Neuronal stem cell (in vitro differentiated cells): ENCODE measurements around the gene SPRED3.

Experiments
- DNase-seq: peaks from one replicate; pipeline ENCODE4 v3.0.0-alpha.2; 2013; ENCODE audit warnings: low spot score
- H2AFZ ChIP-seq: one replicate; pipeline ENCODE4 v1.6.1; 2013; ENCODE audit warnings: mild to moderate bottlenecking, low read length, inconsistent platforms
- H2AK5ac ChIP-seq: 2 replicates; pipeline ENCODE4 v1.6.1; 2013; ENCODE audit warnings: low read depth, mild to moderate bottlenecking, inconsistent platforms, low read length, moderate library complexity, mixed read lengths
- H2BK120ac ChIP-seq: 2 replicates; pipeline ENCODE4 v1.6.1; 2013; ENCODE audit warnings: low read depth, mild to moderate bottlenecking, inconsistent platforms, low read length, moderate library complexity, mixed read lengths
- H2BK12ac ChIP-seq: one replicate; pipeline ENCODE4 v1.6.1; 2013; ENCODE audit warnings: low read length, inconsistent platforms
- H2BK15ac ChIP-seq: 2 replicates; pipeline ENCODE4 v1.6.1; 2013; ENCODE audit warnings: mild to moderate bottlenecking, low read length, inconsistent platforms, mixed read lengths
- H2BK5ac ChIP-seq: one replicate; pipeline ENCODE4 v1.6.1; 2013; ENCODE audit warnings: inconsistent platforms, mild to moderate bottlenecking, low read length, moderate library complexity
- H3K14ac ChIP-seq: one replicate; pipeline ENCODE4 v1.6.1; 2013; ENCODE audit warnings: low read length, inconsistent platforms
- H3K18ac ChIP-seq: 2 replicates; pipeline ENCODE4 v1.6.1; 2013; ENCODE audit warnings: low read length, inconsistent platforms
- H3K23ac ChIP-seq: 2 replicates; pipeline ENCODE4 v1.6.1; 2013; ENCODE audit warnings: low read depth, mild to moderate bottlenecking, mixed read lengths, low read length, inconsistent platforms; ENCODE audit not compliant: poor library complexity
- H3K27ac ChIP-seq: replicated peaks from 3 replicates; pipeline ENCODE4 v1.5.1; 2013; ENCODE audit warnings: low read length, inconsistent platforms
- H3K27me3 ChIP-seq, 3 experiments: 2 replicates each; pipeline ENCODE4 v1.6.1; 2013; ENCODE audit warnings: low read length in 3 of 3, mild to moderate bottlenecking in 2 of 3, inconsistent platforms in 1 of 3, low read depth in 1 of 3, mixed read lengths in 1 of 3, moderate library complexity in 1 of 3; ENCODE audit not compliant: control insufficient read depth in 3 of 3, insufficient read depth in 3 of 3
- H3K36me3 ChIP-seq, 2 donors: replicated peaks in 1 of 2; 2 replicates each; pipeline ENCODE4 v1.6.1; 2013; ENCODE audit warnings: low read length in 2 of 2; ENCODE audit not compliant: control insufficient read depth in 2 of 2, insufficient read depth in 2 of 2
- H3K4ac ChIP-seq: 2 replicates; pipeline ENCODE4 v1.6.1; 2013; ENCODE audit warnings: inconsistent platforms, mild to moderate bottlenecking, low read length, moderate library complexity
- H3K4me1 ChIP-seq, 2 donors: 1 replicate in 1 of 2; 2 replicates in 1 of 2; pipeline ENCODE4 v1.6.1; 2013; ENCODE audit warnings: low read length in 2 of 2, low read depth in 1 of 2; ENCODE audit not compliant: control insufficient read depth in 2 of 2, insufficient read depth in 1 of 2
- H3K4me2 ChIP-seq: one replicate; pipeline ENCODE4 v1.6.1; 2013; ENCODE audit warnings: mild to moderate bottlenecking, low read length, inconsistent platforms; ENCODE audit not compliant: insufficient read depth, poor library complexity, severe bottlenecking
- H3K4me3 ChIP-seq, 2 donors: 2 replicates each; pipeline ENCODE4 v1.5.1; 2013; ENCODE audit warnings: low read length in 2 of 2, mild to moderate bottlenecking in 2 of 2, inconsistent platforms in 1 of 2, moderate library complexity in 1 of 2
- H3K79me1 ChIP-seq: one replicate; pipeline ENCODE4 v1.6.1; 2013; ENCODE audit warnings: low read depth, mild to moderate bottlenecking, inconsistent platforms, low read length, moderate library complexity
- H3K9ac ChIP-seq: one replicate; pipeline ENCODE4 v1.6.1; 2013; ENCODE audit warnings: mild to moderate bottlenecking, low read depth, low read length, inconsistent platforms; ENCODE audit not compliant: poor library complexity
- H3K9me3 ChIP-seq, 2 donors: replicated peaks in 1 of 2; 2 replicates each; pipeline versions ENCODE3 to v1.6.1; 2013; ENCODE audit warnings: low read length in 2 of 2, mild to moderate bottlenecking in 2 of 2, inconsistent platforms in 1 of 2, low read depth in 1 of 2, mixed read lengths in 1 of 2, moderate library complexity in 1 of 2; ENCODE audit not compliant: control insufficient read depth in 2 of 2, insufficient read depth in 1 of 2
- H4K8ac ChIP-seq: one replicate; pipeline ENCODE4 v1.6.1; 2013; ENCODE audit warnings: low read depth, mild to moderate bottlenecking, inconsistent platforms, low read length, moderate library complexity
- H4K91ac ChIP-seq: one replicate; pipeline ENCODE4 v1.6.1; 2013; ENCODE audit warnings: low read length, low read depth, mild to moderate bottlenecking, inconsistent platforms; ENCODE audit not compliant: poor library complexity
- WGBS, 2 donors: extraction: QIAGEN DNeasy Blood & Tissue Kit; methylation state at CpG; one replicate each; pipeline ENCODE4 v1.1.7; 2013; ENCODE audit warnings: missing lambda C conversion rate in 2 of 2, mixed read lengths in 1 of 2; ENCODE audit not compliant: insufficient read length in 2 of 2, insufficient replicate concordance in 1 of 2; ENCODE audit errors: extremely low coverage in 2 of 2; 5-methylcytosine and 5-hydroxymethylcytosine counted together

Gene SPRED3

GRCh38 chr19:38402967-38403674, 14.6 kb downstream of the SPRED3 start, which contains the start of gene FAM98C:
Gene FAM98C (plus strand): TSS chr19:38403093. CDS start chr19:38403154, 61 bp downstream.
- H2BK5ac ChIP-seq: peak within 1 kb of the TSS; percentile 79
- H3K4me1 ChIP-seq: peaks cover 0 to 2% of the 10 kb centered on the region in 2 donors
- peaks cover 0 to 9% of the 10 kb centered on the region in 2 donors for H3K36me3 ChIP-seq
- H3K18ac ChIP-seq: peak within 1 kb of the TSS; percentile 97
- H3K9ac ChIP-seq: peak within 1 kb of the TSS; percentile 88
- peaks cover 0 to 9% (median 0%) of the 10 kb centered on the region in 3 experiments for H3K27me3 ChIP-seq
- peak within 1 kb of the TSS; percentile 97 for H2BK15ac ChIP-seq
- no CpG with 5 or more reads among the region's 82 CpGs for WGBS, 2 donors
- DNase-seq: peak; percentile 98
- peak within 1 kb of the TSS; percentile 66 for H2BK12ac ChIP-seq
- no peak within 1 kb of the TSS for H2BK120ac ChIP-seq
- no peak within 1 kb of the TSS for H4K8ac ChIP-seq
- H3K27ac ChIP-seq: no peak within 1 kb of the TSS
- H3K23ac ChIP-seq: peak within 1 kb of the TSS; percentile 86
- H3K4me2 ChIP-seq: peak within 1 kb of the TSS; percentile 98
- peak within 1 kb of the TSS; percentile 99 for H2AFZ ChIP-seq
- H3K4ac ChIP-seq: no peak within 1 kb of the TSS
- H3K9me3 ChIP-seq: no peaks in the 10 kb centered on the region
- no peak within 1 kb of the TSS for H2AK5ac ChIP-seq
- no peaks in the 10 kb centered on the region for H3K79me1 ChIP-seq
- H4K91ac ChIP-seq: no peak within 1 kb of the TSS
- H3K4me3 ChIP-seq: peak within 1 kb of the TSS; percentile 82 to 91
- H3K14ac ChIP-seq: peak within 1 kb of the TSS; percentile 65

- no peak for DNase-seq
- H4K8ac ChIP-seq: no peak overlapping the region
- no peak overlapping the region for H4K91ac ChIP-seq
- no peak overlapping the region for H3K27ac ChIP-seq
- no peak overlapping the region for H3K4ac ChIP-seq
- peaks cover 0 to 2% of the 10 kb centered on the region in 2 donors for H3K4me1 ChIP-seq
- H3K9ac ChIP-seq: no peak overlapping the region
- H3K4me2 ChIP-seq: no peak overlapping the region
- no peaks in the 10 kb centered on the region for H3K79me1 ChIP-seq
- H3K27me3 ChIP-seq: peaks cover 0 to 9% (median 0%) of the 10 kb centered on the region in 3 experiments
- no peak overlapping the region for H3K4me3 ChIP-seq
- no peak overlapping the region for H3K14ac ChIP-seq
- H2AK5ac ChIP-seq: no peak overlapping the region
- no CpG with 5 or more reads among the region's 6 CpGs for WGBS, 2 donors
- H3K9me3 ChIP-seq: no peaks in the 10 kb centered on the region
- H2BK5ac ChIP-seq: no peak overlapping the region
- H3K36me3 ChIP-seq: peaks cover 0 to 9% of the 10 kb centered on the region in 2 donors
- H3K18ac ChIP-seq: no peak overlapping the region
- no peak overlapping the region for H2BK12ac ChIP-seq
- peak overlapping the region; percentile 11 for H3K23ac ChIP-seq
- H2BK15ac ChIP-seq: no peak overlapping the region
- no peak overlapping the region for H2AFZ ChIP-seq
- H2BK120ac ChIP-seq: no peak overlapping the region
Measured at GRCh38 chr19:38404858-38405257, 16.4 kb downstream of the SPRED3 start.

DNA sequence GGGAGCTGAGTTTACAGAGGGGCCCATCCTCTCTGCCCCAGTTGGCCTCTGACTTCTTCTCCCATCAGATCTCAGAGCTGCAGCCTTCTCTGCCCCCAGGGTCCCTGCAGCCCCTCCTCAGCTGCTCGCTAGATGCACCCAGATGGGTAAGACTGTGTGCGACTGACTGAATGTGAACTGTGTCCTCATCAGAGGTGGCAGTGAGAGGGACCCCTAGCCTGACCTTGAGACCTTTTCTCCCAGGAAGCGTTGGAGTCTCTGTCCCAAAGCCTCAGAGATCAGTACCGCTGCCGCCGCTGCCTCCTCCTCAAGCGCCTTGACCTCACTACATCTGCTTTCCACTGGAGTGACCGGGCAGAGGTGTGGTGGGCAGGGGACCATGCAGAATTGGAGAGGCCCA, 16.8 kb downstream of the SPRED3 start:
- Histone ChIP-seq H3K23ac (peak overlapping the region; percentile 11), H2BK5ac (no peak overlapping the region), H3K9ac (peak overlapping the region; percentile 50), H4K91ac (no peak overlapping the region), H3K18ac (no peak overlapping the region), H2AFZ (no peak overlapping the region), H2BK120ac (no peak overlapping the region), H3K4ac (no peak overlapping the region), H3K4me2 (no peak overlapping the region), H2BK12ac (no peak overlapping the region), H3K79me1 (no peaks in the 10 kb centered on the region), H3K27ac (no peak overlapping the region), H3K27me3 (peaks cover 0 to 9% (median 0%) of the 10 kb centered on the region in 3 experiments), H3K4me3 (no peak overlapping the region), H3K36me3 (peaks cover 0 to 9% of the 10 kb centered on the region in 2 donors), H2BK15ac (no peak overlapping the region), H3K14ac (no peak overlapping the region), H4K8ac (no peak overlapping the region), H2AK5ac (no peak overlapping the region), H3K4me1 (peaks cover 0 to 2% of the 10 kb centered on the region in 2 donors), H3K9me3 (no peaks in the 10 kb centered on the region)
- no CpG with 5 or more reads among the region's 8 CpGs for WGBS, 2 donors
- DNase-seq: no peak

DNA sequence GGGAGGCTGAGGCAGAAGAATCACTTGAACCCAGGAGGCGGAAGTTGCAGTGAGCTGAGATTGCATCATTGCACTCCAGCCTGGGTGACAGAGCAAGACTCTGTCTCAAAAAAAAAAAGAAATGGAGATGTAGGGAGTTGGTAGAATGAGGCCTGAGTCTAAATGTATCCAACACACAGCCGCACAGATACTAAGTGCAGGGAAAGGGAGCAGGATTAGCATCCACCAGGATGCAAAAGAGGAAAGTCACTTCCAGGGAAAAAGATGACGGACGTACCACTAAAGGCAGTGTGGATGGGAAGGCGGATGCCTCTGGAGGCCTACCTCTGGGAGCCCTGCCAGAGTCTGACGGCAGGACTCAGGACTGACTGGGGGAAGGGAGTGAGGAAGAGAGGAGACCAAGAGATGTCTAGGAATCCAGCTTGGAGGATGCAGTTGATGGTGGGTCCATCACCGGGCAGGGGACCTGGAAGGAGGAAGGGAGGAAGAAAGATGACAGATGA, 21.2 kb downstream of the SPRED3 start:
- Histone ChIP-seq H2BK120ac (no peak overlapping the region), H3K9me3 (no peaks in the 10 kb centered on the region), H2AK5ac (no peak overlapping the region), H3K27ac (no peak overlapping the region), H3K4me3 (no peak overlapping the region), H3K4ac (no peak overlapping the region), H3K14ac (no peak overlapping the region), H3K18ac (no peak overlapping the region), H3K23ac (no peak overlapping the region), H3K79me1 (no peaks in the 10 kb centered on the region), H4K8ac (no peak overlapping the region), H2BK15ac (no peak overlapping the region), H2AFZ (no peak overlapping the region), H3K4me1 (no peaks in the 10 kb centered on the region), H4K91ac (no peak overlapping the region), H2BK12ac (no peak overlapping the region), H3K4me2 (no peak overlapping the region), H3K27me3 (no peaks in the 10 kb centered on the region), H3K36me3 (peaks cover 0 to 9% of the 10 kb centered on the region in 2 donors), H3K9ac (no peak overlapping the region), H2BK5ac (no peak overlapping the region)
- no CpG with 5 or more reads among the region's 7 CpGs for WGBS, 2 donors
- no peak for DNase-seq
